HG03045 (cell line): ENCODE results near the gene FAM120A.
A peak's percentile ranks its signal among the peaks of the same experiment; 100 is the strongest.

Source experiments
- ATAC-seq: cut with Tn5 transposase; IDR thresholded peaks from one replicate; pipeline ENCODE4 v1.9.1; 2021; ENCODE audit warnings: mild to moderate bottlenecking, moderate library complexity; ENCODE audit not compliant: unreplicated experiment

The FAM120A gene

GRCh38 chr9:93612052-93612795, 160.7 kb downstream of the FAM120A start:
- ATAC-seq, result no peak

GRCh38 chr9:93612796-93613154, 161.3 kb downstream of the FAM120A start:
- ATAC-seq, result peak; percentile 85

- no peak for ATAC-seq
These were observed 161.7 kb downstream of the FAM120A start for GRCh38 chr9:93613174-93613573.

- ATAC-seq, result no peak
These were observed 162.3 kb downstream of the FAM120A start for GRCh38 chr9:93613791-93614190.

- no peak for ATAC-seq
These were observed 163.5 kb downstream of the FAM120A start for GRCh38 chr9:93614830-93615468.
